ENCODE data around the gene FUT3. TPM values are rescaled to one million over a fixed set of nuclear protein-coding genes. Genes with fewer than 3 reads are reported as not detected.

The FUT3 gene
- polyA plus RNA-seq, 1 donor from 2014 or later, result 0.64 TPM

DNA sequence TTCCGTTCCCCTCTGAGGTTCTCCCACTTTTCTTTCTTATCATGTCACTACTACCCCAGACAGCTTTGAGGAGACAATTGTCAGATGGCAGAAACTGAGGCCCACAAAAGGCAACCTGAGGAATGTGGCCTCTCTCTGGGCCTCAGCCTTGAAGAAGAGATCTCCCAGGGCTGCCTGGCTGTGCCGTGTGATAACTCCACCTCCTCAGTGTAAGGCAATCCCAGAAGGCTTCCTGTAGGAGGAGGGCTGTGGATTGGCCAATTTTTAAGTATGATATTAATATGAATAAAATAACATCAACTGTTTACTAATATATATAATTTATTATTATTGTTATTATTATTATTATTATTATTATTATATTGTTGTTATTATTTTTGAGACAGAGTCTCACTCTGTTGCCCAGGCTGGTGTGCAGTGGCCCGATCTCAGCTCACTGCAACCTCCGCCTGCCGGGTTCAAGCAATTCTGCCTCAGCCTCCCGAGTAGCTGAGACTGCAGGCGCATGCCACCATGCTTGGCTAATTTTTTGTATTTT, 55.8 kb downstream of the FUT3 start:
- no peaks in the 10 kb centered on the region for H3K79me2 ChIP-seq (replicated peaks; ENCODE audit: insufficient read depth, low read length)
- no peaks in the 10 kb centered on the region for H3K9me2 ChIP-seq (ENCODE audit: insufficient read depth, low read length)
- no peak overlapping the region for H3K27ac ChIP-seq (ENCODE audit: low read length)
- no peaks in the 10 kb centered on the region for H3K9me3 ChIP-seq (ENCODE audit: low read length)
- no peaks in the 10 kb centered on the region for H3K36me3 ChIP-seq (ENCODE audit: insufficient read depth, low read length)
- H3K4me2 ChIP-seq (ENCODE audit: low read length), result no peak overlapping the region
- no peaks in the 10 kb centered on the region for H3K27me3 ChIP-seq (ENCODE audit: insufficient read depth, low read depth, low read length)
- H3F3A ChIP-seq (ENCODE audit: insufficient read depth, low read length, poor library complexity, severe bottlenecking), result no peaks in the 10 kb centered on the region
- no peak overlapping the region for H3K9ac ChIP-seq (ENCODE audit: low read length)
- H3K4me3 ChIP-seq (ENCODE audit: low read length), result no peak overlapping the region
- no peaks in the 10 kb centered on the region for H4K20me1 ChIP-seq (ENCODE audit: insufficient read depth)
- no peak for TF ChIP-seq SMC3 (conservative IDR thresholded peaks at IDR 0.05; ENCODE audit: poor library complexity)
- TF ChIP-seq, protein P1, sequence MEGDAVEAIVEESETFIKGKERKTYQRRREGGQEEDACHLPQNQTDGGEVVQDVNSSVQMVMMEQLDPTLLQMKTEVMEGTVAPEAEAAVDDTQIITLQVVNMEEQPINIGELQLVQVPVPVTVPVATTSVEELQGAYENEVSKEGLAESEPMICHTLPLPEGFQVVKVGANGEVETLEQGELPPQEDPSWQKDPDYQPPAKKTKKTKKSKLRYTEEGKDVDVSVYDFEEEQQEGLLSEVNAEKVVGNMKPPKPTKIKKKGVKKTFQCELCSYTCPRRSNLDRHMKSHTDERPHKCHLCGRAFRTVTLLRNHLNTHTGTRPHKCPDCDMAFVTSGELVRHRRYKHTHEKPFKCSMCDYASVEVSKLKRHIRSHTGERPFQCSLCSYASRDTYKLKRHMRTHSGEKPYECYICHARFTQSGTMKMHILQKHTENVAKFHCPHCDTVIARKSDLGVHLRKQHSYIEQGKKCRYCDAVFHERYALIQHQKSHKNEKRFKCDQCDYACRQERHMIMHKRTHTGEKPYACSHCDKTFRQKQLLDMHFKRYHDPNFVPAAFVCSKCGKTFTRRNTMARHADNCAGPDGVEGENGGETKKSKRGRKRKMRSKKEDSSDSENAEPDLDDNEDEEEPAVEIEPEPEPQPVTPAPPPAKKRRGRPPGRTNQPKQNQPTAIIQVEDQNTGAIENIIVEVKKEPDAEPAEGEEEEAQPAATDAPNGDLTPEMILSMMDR (IDR thresholded peaks at IDR 0.05; ENCODE audit: poor library complexity, severe bottlenecking), result no peak
- TF ChIP-seq TAF1 (IDR thresholded peaks at IDR 0.05; ENCODE audit: low read depth), result no peak
- TF ChIP-seq, protein P2, sequence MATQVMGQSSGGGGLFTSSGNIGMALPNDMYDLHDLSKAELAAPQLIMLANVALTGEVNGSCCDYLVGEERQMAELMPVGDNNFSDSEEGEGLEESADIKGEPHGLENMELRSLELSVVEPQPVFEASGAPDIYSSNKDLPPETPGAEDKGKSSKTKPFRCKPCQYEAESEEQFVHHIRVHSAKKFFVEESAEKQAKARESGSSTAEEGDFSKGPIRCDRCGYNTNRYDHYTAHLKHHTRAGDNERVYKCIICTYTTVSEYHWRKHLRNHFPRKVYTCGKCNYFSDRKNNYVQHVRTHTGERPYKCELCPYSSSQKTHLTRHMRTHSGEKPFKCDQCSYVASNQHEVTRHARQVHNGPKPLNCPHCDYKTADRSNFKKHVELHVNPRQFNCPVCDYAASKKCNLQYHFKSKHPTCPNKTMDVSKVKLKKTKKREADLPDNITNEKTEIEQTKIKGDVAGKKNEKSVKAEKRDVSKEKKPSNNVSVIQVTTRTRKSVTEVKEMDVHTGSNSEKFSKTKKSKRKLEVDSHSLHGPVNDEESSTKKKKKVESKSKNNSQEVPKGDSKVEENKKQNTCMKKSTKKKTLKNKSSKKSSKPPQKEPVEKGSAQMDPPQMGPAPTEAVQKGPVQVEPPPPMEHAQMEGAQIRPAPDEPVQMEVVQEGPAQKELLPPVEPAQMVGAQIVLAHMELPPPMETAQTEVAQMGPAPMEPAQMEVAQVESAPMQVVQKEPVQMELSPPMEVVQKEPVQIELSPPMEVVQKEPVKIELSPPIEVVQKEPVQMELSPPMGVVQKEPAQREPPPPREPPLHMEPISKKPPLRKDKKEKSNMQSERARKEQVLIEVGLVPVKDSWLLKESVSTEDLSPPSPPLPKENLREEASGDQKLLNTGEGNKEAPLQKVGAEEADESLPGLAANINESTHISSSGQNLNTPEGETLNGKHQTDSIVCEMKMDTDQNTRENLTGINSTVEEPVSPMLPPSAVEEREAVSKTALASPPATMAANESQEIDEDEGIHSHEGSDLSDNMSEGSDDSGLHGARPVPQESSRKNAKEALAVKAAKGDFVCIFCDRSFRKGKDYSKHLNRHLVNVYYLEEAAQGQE (IDR thresholded peaks at IDR 0.05; ENCODE audit: borderline replicate concordance), result no peak
- no peak for TF ChIP-seq MXI1 (conservative IDR thresholded peaks at IDR 0.05; ENCODE audit: poor library complexity, severe bottlenecking)
- no peak for TF ChIP-seq RAD21 (conservative IDR thresholded peaks at IDR 0.05)
- no peak for TF ChIP-seq POLR2AphosphoS5 (IDR thresholded peaks at IDR 0.05)
- TF ChIP-seq EP300 (conservative IDR thresholded peaks at IDR 0.05; ENCODE audit: poor library complexity, severe bottlenecking), result no peak
- TF ChIP-seq EZH2 (IDR thresholded peaks at IDR 0.05; ENCODE audit: borderline replicate concordance, insufficient read depth, low read length, poor library complexity, severe bottlenecking), result no peak
- no peak overlapping the region for H2AFZ ChIP-seq (ENCODE audit: low read depth, low read length)

DNA sequence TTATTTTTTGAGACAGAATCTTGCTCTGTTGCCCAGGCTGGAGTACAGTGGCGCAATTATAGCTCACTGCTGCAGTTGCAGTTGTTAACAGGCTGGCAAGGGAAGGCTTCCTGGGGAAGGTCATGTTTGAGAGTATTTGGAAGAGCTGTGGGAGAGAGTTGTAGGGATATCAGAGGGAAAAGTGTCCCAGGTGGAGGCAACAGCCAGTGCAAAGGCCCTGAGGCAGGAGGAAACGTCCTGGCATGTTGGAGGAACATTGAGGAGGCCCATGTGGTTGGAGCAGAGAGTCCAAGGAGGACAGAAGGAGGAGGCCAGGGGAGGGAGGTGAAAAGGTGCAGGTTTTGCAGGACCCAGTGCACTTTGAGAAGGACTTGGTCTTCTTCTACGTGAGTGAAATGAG, 58.1 kb downstream of the FUT3 start:
- TF ChIP-seq EP300 (conservative IDR thresholded peaks at IDR 0.05; ENCODE audit: poor library complexity, severe bottlenecking), result no peak
- TF ChIP-seq, protein P2 (IDR thresholded peaks at IDR 0.05; ENCODE audit: borderline replicate concordance), result no peak
- TF ChIP-seq RAD21 (conservative IDR thresholded peaks at IDR 0.05), result no peak
- no peak for TF ChIP-seq SMC3 (conservative IDR thresholded peaks at IDR 0.05; ENCODE audit: poor library complexity)
- no peak for TF ChIP-seq EZH2 (IDR thresholded peaks at IDR 0.05; ENCODE audit: borderline replicate concordance, insufficient read depth, low read length, poor library complexity, severe bottlenecking)
- no peaks in the 10 kb centered on the region for H3K79me2 ChIP-seq (replicated peaks; ENCODE audit: insufficient read depth, low read length)
- no peaks in the 10 kb centered on the region for H3F3A ChIP-seq (ENCODE audit: insufficient read depth, low read length, poor library complexity, severe bottlenecking)
- H3K4me2 ChIP-seq (ENCODE audit: low read length), result no peak overlapping the region
- no peaks in the 10 kb centered on the region for H3K9me2 ChIP-seq (ENCODE audit: insufficient read depth, low read length)
- H2AFZ ChIP-seq (ENCODE audit: low read depth, low read length), result no peak overlapping the region
- H3K9me3 ChIP-seq (ENCODE audit: low read length), result no peaks in the 10 kb centered on the region
- no peak overlapping the region for H3K27ac ChIP-seq (ENCODE audit: low read length)
- H3K4me3 ChIP-seq (ENCODE audit: low read length), result no peak overlapping the region
- H3K36me3 ChIP-seq (ENCODE audit: insufficient read depth, low read length), result no peaks in the 10 kb centered on the region
- no peak overlapping the region for H3K9ac ChIP-seq (ENCODE audit: low read length)
- no peaks in the 10 kb centered on the region for H4K20me1 ChIP-seq (ENCODE audit: insufficient read depth)
- no peaks in the 10 kb centered on the region for H3K27me3 ChIP-seq (ENCODE audit: insufficient read depth, low read depth, low read length)

Measured in neural cell (in vitro differentiated cells).